ENCODE results near the gene CKAP2.
"Not testable (repeated sequence)": the region's sequence is repeated elsewhere in the genome, so short reads cannot be mapped to it uniquely, and the experiment has no call there.

Gene CKAP2, protein sequence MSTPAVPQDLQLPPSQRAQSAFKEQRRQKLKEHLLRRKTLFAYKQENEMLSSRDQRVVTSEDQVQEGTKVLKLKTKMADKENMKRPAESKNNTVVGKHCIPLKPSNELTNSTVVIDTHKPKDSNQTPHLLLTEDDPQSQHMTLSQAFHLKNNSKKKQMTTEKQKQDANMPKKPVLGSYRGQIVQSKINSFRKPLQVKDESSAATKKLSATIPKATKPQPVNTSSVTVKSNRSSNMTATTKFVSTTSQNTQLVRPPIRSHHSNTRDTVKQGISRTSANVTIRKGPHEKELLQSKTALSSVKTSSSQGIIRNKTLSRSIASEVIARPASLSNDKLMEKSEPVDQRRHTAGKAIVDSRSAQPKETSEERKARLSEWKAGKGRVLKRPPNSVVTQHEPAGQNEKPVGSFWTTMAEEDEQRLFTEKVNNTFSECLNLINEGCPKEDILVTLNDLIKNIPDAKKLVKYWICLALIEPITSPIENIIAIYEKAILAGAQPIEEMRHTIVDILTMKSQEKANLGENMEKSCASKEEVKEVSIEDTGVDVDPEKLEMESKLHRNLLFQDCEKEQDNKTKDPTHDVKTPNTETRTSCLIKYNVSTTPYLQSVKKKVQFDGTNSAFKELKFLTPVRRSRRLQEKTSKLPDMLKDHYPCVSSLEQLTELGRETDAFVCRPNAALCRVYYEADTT

DNA sequence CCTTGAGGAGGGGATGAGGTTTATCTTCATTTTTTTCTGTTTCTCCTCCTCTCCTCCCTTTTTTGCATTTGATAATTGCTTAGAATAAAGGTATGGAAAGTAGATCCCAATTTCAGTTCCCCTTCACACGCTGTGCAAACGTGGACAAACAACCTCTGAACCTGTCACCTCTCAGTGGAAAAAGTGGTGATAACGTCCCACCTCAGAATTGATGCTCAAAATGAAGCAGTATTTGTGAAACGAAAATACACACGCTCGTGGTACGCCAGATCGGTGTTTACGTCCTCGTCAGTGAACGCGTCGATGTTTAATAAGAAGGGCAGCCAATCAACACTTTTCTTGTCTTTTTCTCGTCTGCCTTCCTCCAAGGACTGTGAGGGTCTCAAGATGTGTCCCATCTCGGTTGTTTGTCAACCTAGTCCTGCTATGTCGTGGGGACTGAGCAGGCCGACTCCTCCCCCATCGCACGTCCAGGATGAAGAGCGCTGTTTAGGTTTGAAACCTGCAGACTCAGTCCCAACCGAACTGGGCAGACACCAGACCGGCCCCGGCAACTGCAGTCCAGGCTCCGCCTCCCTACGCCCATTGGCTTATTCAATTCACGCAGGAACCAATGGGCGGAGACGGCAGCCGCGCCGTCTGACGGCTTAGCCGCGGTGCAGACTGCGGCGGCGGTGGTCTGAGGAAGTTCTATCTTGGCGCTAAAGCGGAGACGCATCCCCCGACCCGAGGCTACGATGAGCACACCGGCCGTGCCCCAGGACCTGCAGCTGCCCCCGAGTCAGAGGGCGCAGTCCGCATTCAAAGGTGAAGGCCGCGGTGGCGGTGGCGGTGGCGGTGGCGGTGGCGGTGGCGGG, at the start of gene CKAP2:
Gene CKAP2 (plus strand): TSS at position 659 of the 857 bp plus-strand sequence. CDS start 79 bp downstream, at position 738.
- DNase-seq (ENCODE audit: low read depth in 3 of 3, low spot score in 1 of 3): peak; percentile 73 to 82 (median 76)

DNA sequence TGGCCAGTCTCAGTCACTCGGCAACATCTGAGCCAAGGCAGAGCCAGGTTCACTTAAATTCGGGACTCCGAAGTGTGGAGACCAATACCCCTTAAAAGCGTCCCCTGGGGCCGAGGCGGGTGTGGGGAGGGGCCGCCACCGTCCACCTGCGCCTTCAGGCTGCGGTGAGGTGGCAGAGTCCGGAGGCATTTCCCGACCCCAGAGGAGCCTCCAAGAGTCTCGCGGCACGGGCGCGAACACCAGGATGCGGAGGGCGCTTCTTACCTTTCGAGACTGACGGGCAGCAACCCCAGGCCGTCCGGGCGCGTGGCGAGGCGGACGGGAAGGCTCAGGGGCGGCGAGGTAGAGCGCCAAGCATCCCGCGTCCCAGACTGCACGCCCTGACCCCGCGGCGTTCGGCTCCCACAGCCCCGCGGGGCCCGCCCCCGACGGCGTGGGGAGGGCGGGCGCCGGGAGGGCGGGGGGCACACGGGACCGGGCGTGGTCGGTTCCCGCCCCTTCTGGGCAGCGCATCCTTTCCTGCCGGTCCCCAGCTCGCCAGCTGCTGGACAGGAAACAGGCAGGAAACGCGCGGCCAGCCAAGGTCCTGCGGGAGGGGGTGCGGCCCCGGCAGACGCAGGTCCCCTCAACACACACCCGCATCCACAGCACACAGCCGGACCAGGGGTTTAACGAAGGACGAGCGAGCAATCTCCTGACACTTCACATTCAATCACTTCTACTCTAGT, 49.3 kb upstream of the CKAP2 start, which contains the start of gene THSD1:
Gene THSD1 (minus strand): TSS at position 406 of the 728 bp plus-strand sequence. CDS start 3,572 bp downstream, outside the sequence.
- no peak for DNase-seq (ENCODE audit: low read depth in 3 of 3, low spot score in 1 of 3)

DNA sequence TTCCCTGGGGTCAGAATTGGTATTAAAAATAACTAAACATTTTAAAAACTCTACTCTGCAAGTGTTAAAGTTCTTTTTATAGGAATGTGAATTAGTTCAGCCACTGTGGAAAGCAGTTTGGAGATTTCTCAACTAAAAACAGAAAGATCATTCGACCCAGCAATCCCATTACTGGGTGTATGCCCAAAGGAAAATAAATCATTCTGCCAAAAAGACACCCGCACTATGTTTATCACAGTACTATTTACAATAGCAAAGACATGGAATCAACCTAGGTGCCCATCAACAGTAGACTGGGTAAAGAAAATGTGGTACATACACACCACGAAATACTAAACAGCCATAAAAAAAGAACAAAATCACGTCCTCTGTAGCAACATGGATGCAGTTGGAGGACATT, 48.6 kb upstream of the CKAP2 start:
- DNase-seq (ENCODE audit: low read depth in 3 of 3, low spot score in 1 of 3): no peak

DNA sequence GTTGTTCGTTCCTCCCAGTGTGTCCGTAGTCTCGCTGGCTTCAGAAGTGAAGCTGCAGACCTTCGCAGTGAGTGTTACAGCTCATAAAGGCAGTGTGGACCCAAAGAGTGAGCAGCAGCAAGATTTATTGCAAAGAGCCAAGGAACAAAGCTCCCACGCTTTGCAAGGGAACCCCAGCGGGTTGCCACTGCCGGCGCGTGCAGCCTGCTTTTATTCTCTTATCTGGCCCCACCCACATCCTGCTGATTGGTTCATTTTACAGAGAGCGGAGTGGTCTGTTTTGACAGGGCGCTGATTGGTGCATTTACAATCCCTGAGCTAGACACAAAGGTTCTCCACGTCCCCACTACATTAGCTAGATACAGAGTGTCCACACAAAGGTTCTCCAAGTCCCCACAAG, 47.8 kb upstream of the CKAP2 start:
- not testable (repeated sequence) for DNase-seq (ENCODE audit: low read depth in 3 of 3, low spot score in 1 of 3)

DNA sequence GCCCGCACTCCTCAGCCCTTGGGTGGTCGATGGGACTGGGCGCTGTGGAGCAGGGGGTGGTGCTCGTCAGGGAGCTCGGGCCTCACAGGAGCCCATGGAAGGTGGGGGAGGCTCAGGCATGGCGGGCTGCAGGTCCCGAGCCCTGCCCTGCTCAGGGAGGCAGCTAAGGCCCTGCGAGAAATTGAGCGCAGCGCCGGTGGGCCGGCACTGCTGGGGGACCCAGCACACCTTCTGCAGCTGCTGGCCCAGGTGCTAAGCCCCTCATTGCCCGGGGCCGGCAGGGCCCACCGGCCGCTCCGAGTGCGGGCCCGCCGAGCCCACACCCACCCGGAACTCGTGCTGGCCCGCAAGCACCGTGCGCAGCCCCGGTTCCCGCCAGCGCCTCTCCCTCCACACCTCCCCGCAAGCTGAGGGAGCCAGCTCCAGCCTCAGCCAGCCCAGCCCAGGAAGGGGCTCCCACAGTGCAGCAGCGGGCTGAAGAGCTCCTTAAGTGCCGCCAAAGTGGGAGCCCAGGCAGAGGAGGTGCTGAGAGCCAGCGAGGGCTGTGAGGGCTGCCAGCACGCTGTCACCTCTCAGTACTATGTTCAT, 47.1 kb upstream of the CKAP2 start:
- DNase-seq (ENCODE audit: low read depth in 3 of 3, low spot score in 1 of 3): not testable (repeated sequence)

DNA sequence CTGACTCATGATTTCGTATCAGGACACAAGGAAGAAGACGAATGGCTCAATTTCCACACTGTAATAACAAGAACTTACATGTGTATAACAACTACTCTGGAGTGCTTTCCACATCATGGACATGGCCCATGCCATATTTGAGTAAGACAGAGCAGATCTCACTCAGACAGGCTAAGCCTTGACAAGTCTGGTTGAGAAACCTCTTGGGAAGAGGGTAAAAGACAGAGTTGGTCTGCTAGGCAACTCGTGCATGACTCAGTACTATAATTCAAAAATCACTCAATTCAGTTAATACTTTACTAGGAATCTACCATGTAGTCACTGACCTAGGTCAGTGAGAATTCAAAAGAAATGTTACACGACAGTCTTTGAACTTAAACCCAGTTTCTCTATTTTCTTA, 43.6 kb upstream of the CKAP2 start:
- no peak for DNase-seq (ENCODE audit: low read depth in 3 of 3, low spot score in 1 of 3)

DNA sequence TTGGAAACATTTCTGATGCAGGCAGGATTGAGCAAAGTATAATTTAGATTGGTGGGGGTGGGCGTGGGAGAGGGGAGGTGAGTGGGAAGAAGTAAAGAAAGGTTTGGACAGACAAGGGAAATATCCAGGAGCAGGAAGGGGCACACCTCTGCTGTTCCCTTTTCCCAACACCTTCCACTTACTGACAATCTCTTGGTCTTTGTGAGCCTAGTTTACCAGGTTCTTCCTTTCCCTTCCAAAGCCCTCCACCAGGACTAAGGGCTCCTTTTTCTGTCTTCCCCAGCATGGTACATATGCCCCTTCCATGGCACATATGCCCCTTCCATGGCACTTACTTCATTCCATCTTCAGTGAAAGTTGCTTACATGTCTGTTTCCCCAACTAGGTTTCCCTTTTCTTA, 43.1 kb upstream of the CKAP2 start:
- no peak for DNase-seq (ENCODE audit: low read depth in 3 of 3, low spot score in 1 of 3)

DNA sequence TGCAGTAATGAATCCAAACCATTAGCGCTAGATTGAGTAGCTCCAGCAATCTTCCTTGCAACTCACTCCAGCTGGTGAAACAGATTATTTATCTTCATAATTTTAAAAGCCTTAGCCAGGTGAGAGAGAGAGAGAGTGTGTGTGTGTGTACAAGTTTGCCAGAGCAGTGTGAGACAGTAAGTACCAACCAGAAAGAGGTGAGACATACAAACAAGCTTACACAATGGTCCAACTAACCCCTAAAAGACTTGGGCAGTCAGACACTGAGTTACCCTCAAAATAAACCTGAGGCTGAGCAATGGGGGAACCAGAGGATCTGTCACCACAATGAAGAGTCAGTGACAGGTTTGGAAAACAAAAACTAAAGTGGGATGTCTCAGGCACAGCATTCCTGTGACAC, 41.2 kb upstream of the CKAP2 start:
- DNase-seq (ENCODE audit: low read depth in 3 of 3, low spot score in 1 of 3): no peak

DNA sequence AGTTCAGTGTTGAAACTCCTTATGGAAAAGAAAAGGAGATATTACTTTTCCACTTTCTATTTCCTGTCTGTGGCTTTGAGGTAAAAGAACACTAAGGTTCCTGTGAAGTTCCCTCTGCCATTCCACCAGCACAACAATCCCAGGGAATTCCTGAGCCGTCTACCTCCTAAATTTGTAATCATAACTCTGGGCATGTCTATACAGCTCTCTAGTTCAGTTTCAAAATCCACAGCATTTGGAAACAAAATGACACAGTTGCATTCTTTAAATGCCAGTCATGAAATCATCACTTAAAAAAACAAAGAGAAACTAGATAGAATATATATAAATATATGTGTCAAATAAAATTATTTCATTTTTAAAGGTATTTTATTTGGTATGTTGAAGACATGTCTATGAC, 40.3 kb upstream of the CKAP2 start:
- DNase-seq (ENCODE audit: low read depth in 3 of 3, low spot score in 1 of 3): no peak

DNA sequence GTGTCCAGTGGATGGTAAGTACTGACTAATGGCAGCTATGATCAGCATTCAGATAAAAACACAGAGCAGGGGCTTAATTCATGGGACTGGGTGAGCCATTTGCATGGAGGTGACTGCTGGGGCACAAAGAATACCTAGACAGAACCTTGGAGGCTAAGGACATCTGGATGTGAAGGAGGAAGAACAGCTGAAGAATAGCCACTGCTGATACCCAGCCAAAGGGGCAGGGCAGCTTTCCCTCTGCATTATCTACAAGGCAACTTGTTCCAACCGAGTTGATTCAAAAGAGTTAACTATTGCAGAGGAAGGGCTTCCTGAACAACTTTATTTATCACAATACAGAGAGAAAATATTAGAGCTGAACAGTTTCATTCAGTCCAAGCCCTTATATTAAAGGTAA, 36.2 kb upstream of the CKAP2 start:
- DNase-seq (ENCODE audit: low read depth in 3 of 3, low spot score in 1 of 3): no peak

DNA sequence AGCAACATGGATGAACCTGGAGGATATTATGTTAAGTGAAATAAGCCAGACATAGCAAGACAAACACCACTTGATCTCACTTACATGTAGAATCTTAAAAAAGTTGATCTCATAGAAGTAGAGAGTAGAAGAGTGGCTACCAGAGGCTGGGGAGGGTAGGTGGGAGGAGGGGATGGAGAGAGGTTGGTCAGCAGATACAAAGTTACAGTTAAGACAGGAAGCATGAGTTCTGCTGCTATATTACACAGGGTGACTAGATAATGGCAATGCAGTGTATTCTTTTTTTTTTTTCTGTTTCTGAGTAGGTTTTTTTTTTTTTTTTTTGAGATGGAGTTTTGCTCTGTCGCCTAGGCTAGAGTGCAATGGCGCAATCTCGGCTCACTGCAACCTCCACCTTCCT, 34.1 kb upstream of the CKAP2 start:
- DNase-seq (ENCODE audit: low read depth in 3 of 3, low spot score in 1 of 3): no peak

DNA sequence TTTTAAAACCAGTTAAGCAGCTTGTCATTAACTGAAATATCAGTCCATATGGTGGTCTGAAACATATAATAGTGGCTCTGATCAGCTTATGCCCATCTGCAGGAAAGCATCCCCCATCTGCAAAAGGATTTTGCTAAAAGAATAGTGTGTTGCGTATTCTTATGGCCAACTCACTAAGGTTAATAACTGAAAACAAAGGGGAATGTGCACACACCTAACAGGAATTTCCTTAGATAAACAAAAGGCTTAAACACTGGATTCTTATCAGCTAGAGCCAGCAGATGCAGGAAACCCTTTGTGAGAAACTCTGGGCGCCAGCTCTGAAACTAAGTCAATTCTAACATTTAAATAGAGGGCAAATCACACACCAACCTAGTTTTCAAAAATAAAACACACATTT, 27.0 kb upstream of the CKAP2 start:
- DNase-seq (ENCODE audit: low read depth in 3 of 3, low spot score in 1 of 3): no peak

DNA sequence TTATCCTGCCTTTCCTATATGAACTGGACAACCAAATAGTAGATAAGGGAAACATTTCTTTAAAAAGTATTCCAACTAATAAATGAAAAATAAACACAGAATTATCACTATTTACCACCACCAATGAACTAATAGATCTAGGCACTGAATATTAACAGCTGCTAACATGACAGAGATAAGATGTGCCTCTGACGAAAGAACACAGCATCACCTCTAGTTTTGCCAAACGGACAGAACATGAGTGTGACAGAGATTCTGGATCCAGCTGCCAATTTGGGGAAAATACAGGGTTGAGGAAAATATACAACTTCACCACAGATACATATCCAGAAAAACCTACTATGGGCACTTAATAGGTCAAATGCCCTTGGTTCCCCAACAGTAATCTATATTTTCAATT, 22.8 kb upstream of the CKAP2 start:
- DNase-seq (ENCODE audit: low read depth in 3 of 3, low spot score in 1 of 3): no peak

DNA sequence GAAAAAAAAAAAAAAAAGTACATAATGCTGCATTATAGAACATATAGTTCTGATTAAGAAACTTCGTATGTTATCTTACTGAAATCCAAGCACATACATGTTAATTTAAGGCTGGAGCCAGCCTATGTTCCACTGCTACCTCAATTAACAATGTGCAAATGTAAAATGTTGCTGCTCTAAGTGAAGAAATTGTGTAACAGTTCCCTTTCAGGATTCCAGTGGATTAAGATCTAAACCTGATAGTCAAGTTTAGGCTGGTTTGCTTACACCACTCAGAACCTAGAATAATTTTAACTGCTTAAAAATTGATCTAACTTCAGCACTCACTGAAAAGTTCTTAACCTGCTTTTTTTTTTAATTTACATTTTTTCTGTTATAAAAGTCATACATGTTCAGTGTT, 9.0 kb upstream of the CKAP2 start:
- DNase-seq (ENCODE audit: low read depth in 3 of 3, low spot score in 1 of 3): no peak

DNA sequence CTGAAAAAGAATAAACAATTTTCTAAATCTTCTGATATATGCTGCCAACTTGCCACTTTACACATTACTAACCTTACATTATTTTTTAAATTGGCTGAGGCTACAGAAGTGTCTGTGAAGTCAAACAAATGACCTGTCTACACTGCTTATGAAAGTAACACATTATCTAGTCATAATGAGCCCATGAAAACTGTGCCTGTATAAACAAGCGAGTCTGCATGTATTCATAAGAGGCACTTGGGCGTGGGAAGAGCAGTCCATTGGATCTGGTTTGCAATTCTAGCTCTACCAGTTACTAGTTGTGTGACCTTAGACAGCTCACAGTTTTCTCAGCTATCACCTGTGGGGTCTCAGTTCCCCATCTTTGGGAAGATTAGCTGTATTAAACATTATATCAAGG, 7.9 kb upstream of the CKAP2 start:
- no peak for DNase-seq (ENCODE audit: low read depth in 3 of 3, low spot score in 1 of 3)

DNA sequence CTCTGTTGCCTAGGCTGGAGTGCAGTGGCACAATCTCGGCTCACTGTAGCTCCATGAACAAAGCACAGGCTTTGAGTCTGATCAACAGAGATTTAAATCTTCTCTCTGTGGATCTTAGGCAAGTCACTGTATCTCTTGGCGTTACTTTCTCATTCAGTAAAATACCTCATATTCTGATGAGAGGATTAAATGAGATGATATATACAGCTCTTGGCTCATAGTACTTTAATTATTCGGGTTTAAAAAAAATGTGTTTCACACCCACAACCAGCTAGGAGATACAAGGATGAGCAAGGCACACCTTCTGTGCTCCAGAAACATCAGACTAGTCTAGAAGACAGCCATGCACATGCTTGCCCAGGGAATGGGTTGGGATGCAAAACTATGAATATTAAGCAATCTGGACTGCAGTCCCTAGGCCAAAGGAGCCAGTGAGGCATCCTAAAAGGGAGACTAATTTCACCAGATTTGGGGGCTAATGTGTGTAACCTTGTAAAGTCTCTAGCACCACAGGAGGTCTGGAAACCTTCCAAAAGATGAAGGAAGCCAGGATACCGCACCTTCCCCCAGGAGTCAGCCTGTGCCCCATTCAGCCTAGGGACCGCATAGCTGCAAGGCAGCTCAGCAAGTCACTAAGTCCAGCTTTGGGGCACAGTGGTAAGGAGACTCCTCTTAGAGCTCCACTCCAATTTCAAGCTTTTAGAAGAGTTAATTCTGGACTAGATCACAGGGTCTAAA, 7.3 kb upstream of the CKAP2 start:
- DNase-seq (ENCODE audit: low read depth in 3 of 3, low spot score in 1 of 3): no peak

DNA sequence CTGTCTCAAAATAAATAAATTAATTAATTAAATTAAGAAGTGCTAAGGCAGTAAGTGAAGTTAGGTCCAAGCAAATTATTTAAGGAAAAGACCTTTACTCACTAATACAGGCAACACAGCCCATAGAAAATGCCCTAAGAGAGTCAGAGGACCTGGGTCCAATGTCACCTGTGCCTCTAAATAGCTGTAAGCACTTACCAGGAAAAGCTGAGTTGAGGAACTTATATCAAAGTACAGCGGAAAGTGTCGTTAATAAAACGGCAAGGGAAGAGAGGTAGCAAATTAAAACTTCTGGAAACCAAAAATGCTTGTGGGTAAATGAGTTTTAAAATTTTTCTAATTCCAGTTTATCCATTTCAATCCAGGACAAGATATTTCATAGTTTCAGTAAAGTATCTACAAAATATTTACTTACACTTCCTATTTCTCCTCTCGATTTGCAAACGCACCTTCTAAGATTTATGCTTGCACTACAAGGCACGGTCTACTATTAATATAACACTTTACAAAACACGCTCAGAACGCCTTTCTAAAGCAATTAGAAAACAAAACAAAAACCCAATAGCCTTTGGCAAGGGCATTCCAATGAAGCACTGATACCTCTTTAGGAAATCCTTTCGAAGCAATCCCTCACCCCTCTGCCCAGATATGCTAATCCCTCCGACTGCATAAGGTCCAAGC, 5.8 kb upstream of the CKAP2 start:
- DNase-seq (ENCODE audit: low read depth in 3 of 3, low spot score in 1 of 3): no peak

DNA sequence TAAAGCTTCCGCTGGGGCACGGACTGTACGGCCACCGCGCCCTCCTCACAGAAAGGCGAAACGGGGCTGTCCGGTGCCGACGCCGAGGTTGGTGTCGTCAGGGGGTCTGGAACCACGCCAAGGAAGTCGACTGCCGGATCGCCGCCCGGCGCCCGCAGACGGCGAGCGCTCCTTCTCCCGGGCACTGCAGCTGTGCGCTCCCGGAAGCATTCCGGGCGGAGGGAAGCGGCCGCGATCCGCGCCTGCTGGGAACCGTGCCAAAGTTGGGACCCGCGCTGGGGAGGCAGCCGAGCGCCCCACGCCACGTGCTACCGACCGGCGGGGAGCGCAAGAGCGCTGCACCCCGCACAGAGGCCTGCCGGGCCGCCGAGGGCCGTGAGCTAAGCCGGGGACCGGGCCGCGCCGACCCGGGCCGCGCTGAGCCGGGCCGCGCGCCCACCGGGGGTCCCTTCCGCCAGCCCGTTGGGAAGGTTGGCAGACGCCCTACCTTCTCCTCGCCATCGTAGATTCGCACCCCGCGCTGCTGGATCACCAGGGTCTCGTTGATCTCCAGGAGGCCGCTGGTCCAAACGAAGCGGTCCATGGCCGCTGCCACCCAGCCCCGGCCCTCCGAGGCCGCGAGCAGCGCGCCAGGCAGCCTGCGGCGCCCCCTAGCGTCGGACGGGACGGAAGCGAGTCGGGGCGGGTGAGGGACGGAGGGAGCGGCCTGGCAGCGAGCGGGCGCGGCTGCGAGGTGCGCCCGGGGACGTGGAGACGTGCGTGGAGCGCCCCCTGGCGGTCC, 5.1 kb upstream of the CKAP2 start, which contains the start of gene VPS36:
Gene VPS36 (minus strand): TSS at position 623 of the 781 bp plus-strand sequence. CDS start 40 bp downstream, at position 583.
- DNase-seq (ENCODE audit: low read depth in 3 of 3, low spot score in 1 of 3): peak; percentile 84 to 96 (median 91)

DNA sequence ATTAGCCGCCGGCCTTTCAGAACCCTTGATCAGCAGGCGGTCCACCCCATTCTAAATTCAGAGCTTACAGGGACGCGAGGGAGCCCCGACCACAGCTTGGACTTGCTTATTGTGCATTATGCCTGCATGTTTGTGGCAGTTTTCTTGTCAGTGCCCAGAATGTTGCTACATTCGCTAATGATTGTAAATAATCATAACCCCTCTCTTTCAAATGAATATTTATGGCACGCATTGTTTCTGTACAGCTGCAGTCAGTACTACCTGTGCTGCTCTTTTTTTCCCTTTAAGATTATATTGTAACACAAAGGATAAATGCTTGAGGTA, 4.5 kb upstream of the CKAP2 start:
- DNase-seq (ENCODE audit: low read depth in 3 of 3, low spot score in 1 of 3): no peak

Measured in stimulated activated CD4-positive, alpha-beta T cell treated with anti-CD3 and anti-CD28 coated beads, TNF-alpha, amount 100 ng/mL, for 1 hour (primary cell).